Measurements from ENCODE around the gene TMEM163. TPM values are rescaled to one million over a fixed set of nuclear protein-coding genes. Genes with fewer than 3 reads are reported as not detected.

TMEM163 gene
- total RNA-seq, 1 donor from 2014 or later = 6.0 TPM

GRCh38 chr2:134601264-134601663 is 117.5 kb downstream of the TMEM163 start:
- DNase-seq = no peak
- no peaks in the 10 kb centered on the region for H3K4me1 Mint-ChIP-seq
- no peaks in the 10 kb centered on the region for H3K9me3 Mint-ChIP-seq
- H3K36me3 Mint-ChIP-seq (ENCODE audit: low read depth) = no peaks in the 10 kb centered on the region
- POLR2A ChIA-PET = no interaction called here
- no peak overlapping the region for H3K27ac Mint-ChIP-seq
- H3K4me3 Mint-ChIP-seq = no peak overlapping the region
- H3K27me3 Mint-ChIP-seq = no peaks in the 10 kb centered on the region
- intact Hi-C loops (cut with micrococcal nuclease) = no loop called here
- no peak for TF ChIP-seq CTCF (IDR thresholded peaks at IDR 0.05)
- no peak for ATAC-seq (ENCODE audit: low read depth)
- CTCF ChIA-PET = no interaction called here

DNA sequence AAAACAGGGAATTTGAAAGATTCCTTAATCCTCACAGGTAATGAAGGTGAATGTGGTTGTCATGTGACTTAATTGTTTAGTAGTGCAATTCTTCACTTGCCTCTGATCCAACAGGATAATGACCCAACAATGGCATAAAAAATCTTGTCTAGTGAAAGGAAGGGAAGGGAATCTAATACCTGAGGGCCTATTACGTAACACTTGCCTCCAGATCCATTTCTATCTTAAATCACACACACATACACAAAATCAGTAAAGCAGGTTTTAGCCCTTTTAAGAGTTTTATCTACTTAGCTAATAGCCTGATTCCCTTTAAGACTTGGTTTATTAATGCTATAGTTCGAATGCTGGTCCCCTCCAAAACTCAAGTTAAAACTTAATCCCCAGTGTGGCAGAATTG is 118.6 kb downstream of the TMEM163 start:
- intact Hi-C loops (cut with micrococcal nuclease) = no loop called here
- Mint-ChIP-seq H3K27me3 (no peaks in the 10 kb centered on the region), H3K27ac (no peak overlapping the region), H3K9me3 (no peaks in the 10 kb centered on the region), H3K4me3 (no peak overlapping the region), H3K4me1 (no peaks in the 10 kb centered on the region), H3K36me3 (ENCODE audit: low read depth) (no peaks in the 10 kb centered on the region)
- DNase-seq = no peak
- ChIA-PET POLR2A (no interaction called here), CTCF (no interaction called here)
- no peak for TF ChIP-seq CTCF (IDR thresholded peaks at IDR 0.05)
- no peak for ATAC-seq (ENCODE audit: low read depth)

- ATAC-seq (ENCODE audit: low read depth) (no peak), DNase-seq (no peak)
- H3K4me3 Mint-ChIP-seq = no peak overlapping the region
- H3K36me3 Mint-ChIP-seq (ENCODE audit: low read depth) = no peaks in the 10 kb centered on the region
- intact Hi-C loops (cut with micrococcal nuclease) = no loop called here
- no peaks in the 10 kb centered on the region for H3K9me3 Mint-ChIP-seq
- CTCF ChIA-PET = no interaction called here
- H3K4me1 Mint-ChIP-seq = no peaks in the 10 kb centered on the region
- TF ChIP-seq CTCF (IDR thresholded peaks at IDR 0.05) = no peak
- no peaks in the 10 kb centered on the region for H3K27me3 Mint-ChIP-seq
- no peak overlapping the region for H3K27ac Mint-ChIP-seq
- POLR2A ChIA-PET = no interaction called here
Observed at GRCh38 chr2:134599236-134599635, 119.6 kb downstream of the TMEM163 start.

- H3K36me3 Mint-ChIP-seq (ENCODE audit: low read depth) = no peaks in the 10 kb centered on the region
- no peaks in the 10 kb centered on the region for H3K27me3 Mint-ChIP-seq
- DNase-seq (no peak), ATAC-seq (ENCODE audit: low read depth) (no peak)
- CTCF ChIA-PET = no interaction called here
- no peak overlapping the region for H3K27ac Mint-ChIP-seq
- POLR2A ChIA-PET = interaction anchor here (0.6 kb wide), 1 partner anchor 336 kb away, joined by 5 read pairs; no protein-coding TSS in a partner anchor
- peaks cover 20% of the 10 kb centered on the region for H3K9me3 Mint-ChIP-seq
- intact Hi-C loops (cut with micrococcal nuclease) = no loop called here
- no peak overlapping the region for H3K4me3 Mint-ChIP-seq
- H3K4me1 Mint-ChIP-seq = no peaks in the 10 kb centered on the region
- no peak for TF ChIP-seq CTCF (IDR thresholded peaks at IDR 0.05)
Observed at GRCh38 chr2:134594399-134594798, 124.4 kb downstream of the TMEM163 start.

- Mint-ChIP-seq H3K4me1 (no peaks in the 10 kb centered on the region), H3K9me3 (peaks cover 25% of the 10 kb centered on the region), H3K36me3 (ENCODE audit: low read depth) (no peaks in the 10 kb centered on the region), H3K4me3 (no peak overlapping the region), H3K27me3 (no peaks in the 10 kb centered on the region), H3K27ac (no peak overlapping the region)
- ChIA-PET CTCF (no interaction called here), POLR2A (no interaction called here)
- intact Hi-C loops (cut with micrococcal nuclease) = no loop called here
- no peak for TF ChIP-seq CTCF (IDR thresholded peaks at IDR 0.05)
- DNase-seq (no peak), ATAC-seq (ENCODE audit: low read depth) (no peak)
Observed at GRCh38 chr2:134593519-134593918, 125.3 kb downstream of the TMEM163 start.

Data from activated B cell treated with CpG ODN at 0.5 μM for 24 hours (primary cell).